ENCODE results near the gene VAMP8.

Gene VAMP8

GRCh38 chr2:85585781-85586105 is 8.4 kb downstream of the VAMP8 start:
- H3K27me3 ChIP-seq (ENCODE audit: control insufficient read depth, insufficient read depth, low read length): no peaks in the 10 kb centered on the region
- H3K9ac ChIP-seq: no peak overlapping the region
- H3K4me3 ChIP-seq (ENCODE audit: low read depth, low read length): no peak overlapping the region
- no peaks in the 10 kb centered on the region for H3K36me3 ChIP-seq (ENCODE audit: control insufficient read depth, insufficient read depth, low read length)
- H2AFZ ChIP-seq: no peak overlapping the region
- H3K4me1 ChIP-seq: peaks cover 7% of the 10 kb centered on the region
- H3K4me2 ChIP-seq (ENCODE audit: low read length): no peak overlapping the region
- no peak for TF ChIP-seq CTCF (IDR thresholded peaks at IDR 0.05)
- H3K27ac ChIP-seq: peak overlapping the region; percentile 65
- H3K9me3 ChIP-seq (ENCODE audit: control insufficient read depth, low read length): no peaks in the 10 kb centered on the region
- H3K79me2 ChIP-seq: peaks cover 15% of the 10 kb centered on the region

DNA sequence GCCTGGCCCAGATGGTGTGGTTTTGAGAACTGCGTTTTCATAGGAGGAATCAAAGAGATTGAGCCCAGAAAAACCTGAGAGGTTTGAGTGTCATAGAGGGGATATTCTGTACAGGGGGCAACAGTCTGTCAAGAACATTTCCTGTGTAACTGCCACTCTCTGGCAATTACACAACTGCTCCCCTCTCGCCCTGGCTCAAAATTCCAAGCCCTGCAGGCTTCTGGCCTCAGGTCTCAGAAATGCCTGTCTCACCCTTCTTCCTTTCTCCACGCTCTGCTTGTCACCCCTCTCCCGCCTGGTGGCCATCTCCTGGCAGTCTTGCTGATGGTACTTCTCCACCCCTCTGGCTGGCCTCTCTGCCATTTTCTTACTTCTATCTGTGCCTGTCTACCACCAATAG is 10.8 kb downstream of the VAMP8 start:
- Histone ChIP-seq H3K4me1 (peaks cover 7% of the 10 kb centered on the region), H3K4me3 (ENCODE audit: low read depth, low read length) (no peak overlapping the region), H3K9me3 (ENCODE audit: control insufficient read depth, low read length) (no peaks in the 10 kb centered on the region), H3K36me3 (ENCODE audit: control insufficient read depth, insufficient read depth, low read length) (no peaks in the 10 kb centered on the region), H3K79me2 (peaks cover 30% of the 10 kb centered on the region), H2AFZ (no peak overlapping the region), H3K9ac (no peak overlapping the region), H3K4me2 (ENCODE audit: low read length) (no peak overlapping the region), H3K27ac (peak overlapping the region; percentile 69), H3K27me3 (ENCODE audit: control insufficient read depth, insufficient read depth, low read length) (no peaks in the 10 kb centered on the region)
- TF ChIP-seq CTCF (IDR thresholded peaks at IDR 0.05): no peak

GRCh38 chr2:85588645-85589044 is 11.3 kb downstream of the VAMP8 start:
- no peaks in the 10 kb centered on the region for H3K36me3 ChIP-seq (ENCODE audit: control insufficient read depth, insufficient read depth, low read length)
- H3K4me1 ChIP-seq: peaks cover 7% of the 10 kb centered on the region
- H3K4me3 ChIP-seq (ENCODE audit: low read depth, low read length): no peak overlapping the region
- no peaks in the 10 kb centered on the region for H3K27me3 ChIP-seq (ENCODE audit: control insufficient read depth, insufficient read depth, low read length)
- H3K9me3 ChIP-seq (ENCODE audit: control insufficient read depth, low read length): no peaks in the 10 kb centered on the region
- peak overlapping the region; percentile 69 for H3K27ac ChIP-seq
- peaks cover 30% of the 10 kb centered on the region for H3K79me2 ChIP-seq
- H2AFZ ChIP-seq: no peak overlapping the region
- no peak overlapping the region for H3K9ac ChIP-seq
- TF ChIP-seq CTCF (IDR thresholded peaks at IDR 0.05): no peak
- no peak overlapping the region for H3K4me2 ChIP-seq (ENCODE audit: low read length)

DNA sequence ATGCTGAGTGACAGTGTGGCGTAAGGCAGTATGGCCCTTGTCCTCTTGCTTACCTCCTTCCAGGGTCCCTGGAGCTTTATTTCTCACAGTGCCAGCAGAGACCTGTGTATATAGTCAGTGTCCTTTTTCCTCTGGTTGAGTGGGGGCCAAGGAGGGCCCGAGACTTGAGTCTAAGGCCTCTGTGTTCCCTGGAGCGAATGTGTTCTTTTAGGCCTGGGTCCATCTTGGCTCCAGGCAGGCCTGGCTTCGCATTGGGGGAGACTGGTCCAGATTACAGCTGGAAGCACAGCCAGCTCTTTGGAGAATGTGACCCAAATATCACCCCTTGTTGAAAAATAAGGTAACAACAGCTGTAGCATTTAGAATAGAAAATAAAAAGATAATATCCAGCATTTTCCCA is 11.8 kb downstream of the VAMP8 start:
- TF ChIP-seq CTCF (IDR thresholded peaks at IDR 0.05): no peak
- Histone ChIP-seq H3K27ac (peak overlapping the region; percentile 69), H3K27me3 (ENCODE audit: control insufficient read depth, insufficient read depth, low read length) (no peaks in the 10 kb centered on the region), H3K4me1 (peaks cover 8% of the 10 kb centered on the region), H3K4me2 (ENCODE audit: low read length) (no peak overlapping the region), H2AFZ (no peak overlapping the region), H3K4me3 (ENCODE audit: low read depth, low read length) (no peak overlapping the region), H3K36me3 (ENCODE audit: control insufficient read depth, insufficient read depth, low read length) (no peaks in the 10 kb centered on the region), H3K9me3 (ENCODE audit: control insufficient read depth, low read length) (no peaks in the 10 kb centered on the region), H3K9ac (no peak overlapping the region), H3K79me2 (peaks cover 32% of the 10 kb centered on the region)

DNA sequence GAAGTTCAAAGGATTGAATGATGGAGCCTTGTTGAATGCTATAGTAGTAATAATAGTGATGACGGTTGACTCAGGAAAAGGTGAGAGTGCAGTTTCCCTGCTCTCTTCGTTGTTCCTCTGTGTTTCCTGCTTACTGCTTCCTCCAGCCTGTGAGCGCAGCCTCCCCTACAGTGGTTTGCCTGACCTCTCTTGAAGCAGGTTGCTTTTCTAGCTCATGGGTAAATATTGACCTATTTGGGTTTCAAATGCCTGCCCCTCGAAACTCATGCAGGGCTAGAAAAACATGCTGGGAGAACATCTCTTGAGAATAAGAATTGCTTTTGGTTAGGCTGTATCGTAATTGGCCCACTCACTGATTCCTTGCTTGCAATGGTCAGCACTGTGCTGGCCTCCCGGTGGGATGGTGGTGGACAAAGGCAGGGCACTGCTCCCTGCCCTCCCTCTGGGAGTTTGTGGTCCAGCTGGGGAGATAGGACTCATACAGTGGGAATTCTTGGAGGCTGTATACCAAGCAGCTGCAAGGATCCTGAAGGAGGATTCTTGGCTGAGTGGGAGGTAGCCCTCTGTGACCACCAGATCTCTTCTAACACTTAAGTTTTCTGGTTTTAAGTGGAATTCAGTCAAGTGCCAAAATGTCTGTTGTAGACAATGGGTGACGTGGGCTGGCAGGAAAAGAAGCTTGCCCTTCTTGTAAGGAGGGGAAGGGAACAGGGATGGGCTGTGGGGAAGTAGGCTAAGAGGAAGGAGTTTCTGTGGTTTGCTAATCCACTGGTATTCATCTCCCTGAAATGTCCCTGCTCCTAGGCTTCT is 12.8 kb downstream of the VAMP8 start:
- no peak overlapping the region for H3K4me3 ChIP-seq (ENCODE audit: low read depth, low read length)
- H3K9ac ChIP-seq: no peak overlapping the region
- peak overlapping the region; percentile 79 for H3K27ac ChIP-seq
- TF ChIP-seq CTCF (IDR thresholded peaks at IDR 0.05): no peak
- no peak overlapping the region for H2AFZ ChIP-seq
- H3K4me2 ChIP-seq (ENCODE audit: low read length): no peak overlapping the region
- H3K36me3 ChIP-seq (ENCODE audit: control insufficient read depth, insufficient read depth, low read length): no peaks in the 10 kb centered on the region
- peaks cover 32% of the 10 kb centered on the region for H3K79me2 ChIP-seq
- H3K9me3 ChIP-seq (ENCODE audit: control insufficient read depth, low read length): no peaks in the 10 kb centered on the region
- no peaks in the 10 kb centered on the region for H3K27me3 ChIP-seq (ENCODE audit: control insufficient read depth, insufficient read depth, low read length)
- H3K4me1 ChIP-seq: peaks cover 10% of the 10 kb centered on the region

All from parathyroid adenoma (tissue), 2 donors.